ENCODE data around the gene SYTL2.

SYTL2 gene

DNA sequence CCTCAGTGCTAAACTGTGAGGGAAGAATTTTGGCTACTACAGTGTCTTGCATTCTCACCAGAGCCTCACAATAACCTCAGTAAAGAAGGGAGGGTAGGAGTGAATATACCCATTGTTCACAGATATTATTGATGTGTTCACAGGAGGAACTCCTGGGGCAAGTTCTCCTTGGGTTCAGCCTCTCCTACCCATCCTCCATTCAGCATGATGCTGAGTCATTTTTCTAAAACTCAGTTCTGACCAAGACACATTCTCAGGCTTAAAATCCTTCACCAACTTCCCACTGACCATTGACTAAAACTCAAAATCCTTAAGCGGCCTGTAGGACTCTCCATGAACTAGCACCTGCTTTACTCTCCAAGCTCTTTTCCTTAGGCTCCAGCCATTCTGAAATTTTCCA, 48.7 kb downstream of the SYTL2 start:
- DNase-seq (ENCODE audit: low read depth) = no peak

DNA sequence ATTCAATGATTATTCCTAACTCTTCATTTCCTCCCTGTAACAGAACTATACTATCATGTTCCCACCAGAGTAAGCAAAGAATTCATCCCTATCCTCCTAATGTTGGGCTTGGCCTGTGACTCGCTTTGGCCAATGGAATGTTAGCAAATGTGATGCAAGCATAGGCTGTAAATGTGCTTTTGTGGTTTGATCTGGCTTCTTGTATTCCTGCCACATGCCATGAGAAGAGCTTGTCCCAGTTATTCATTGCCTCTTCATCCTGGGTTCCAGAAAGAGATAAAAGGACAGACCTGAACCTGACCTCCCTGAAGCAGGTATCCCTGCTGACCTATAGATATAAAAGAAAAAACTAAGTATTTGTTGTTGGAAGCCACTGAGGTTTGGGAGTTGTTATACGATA, 51.0 kb downstream of the SYTL2 start:
- DNase-seq (ENCODE audit: low read depth) = no peak

DNA sequence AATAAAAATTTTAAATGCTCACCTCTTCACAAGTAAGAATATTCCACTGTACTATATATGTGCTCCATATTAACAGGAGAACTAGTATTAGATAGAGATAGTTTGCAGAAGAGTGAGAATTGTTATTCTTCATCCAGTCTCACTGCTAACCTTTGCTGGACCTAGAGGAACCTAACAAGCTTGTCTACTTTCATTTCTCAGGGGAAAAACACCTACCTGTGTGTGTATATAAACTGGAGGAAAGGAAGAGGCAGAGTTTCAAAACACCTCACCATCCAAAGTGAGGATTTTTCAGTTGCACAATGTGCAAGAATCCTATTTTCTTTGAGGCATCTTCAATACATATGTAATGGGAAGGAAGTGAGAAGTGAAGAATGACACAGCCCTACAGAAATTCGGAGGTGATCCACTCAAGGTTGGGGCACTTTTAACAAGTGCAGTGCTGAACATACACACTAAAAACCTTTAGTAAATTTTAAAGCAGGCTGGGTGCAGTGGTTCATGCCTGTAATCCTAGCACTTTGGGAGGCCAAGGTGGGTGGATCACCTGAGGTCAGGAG, 52.4 kb downstream of the SYTL2 start:
- DNase-seq (ENCODE audit: low read depth) = no peak

DNA sequence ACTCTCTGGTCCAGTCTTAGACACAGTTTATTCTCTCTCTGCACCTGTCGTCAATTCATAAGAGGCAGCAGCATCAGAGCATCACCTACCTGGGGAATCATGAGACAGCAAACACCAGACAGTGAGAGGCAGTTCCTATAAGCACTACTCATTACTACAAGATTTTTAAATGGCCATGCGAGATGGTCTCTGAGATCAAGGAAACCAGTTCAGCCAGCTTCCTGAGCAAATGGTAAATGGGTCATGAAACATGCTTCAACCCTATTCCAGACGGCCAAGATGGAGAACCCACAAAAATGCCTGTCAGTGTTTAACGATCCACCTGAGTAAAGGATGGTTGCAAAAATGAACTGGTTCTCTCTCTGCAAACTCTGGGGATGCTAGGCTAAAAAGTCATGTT, 52.9 kb downstream of the SYTL2 start:
- no peak for DNase-seq (ENCODE audit: low read depth)

- no peak for DNase-seq (ENCODE audit: low read depth)
Measured at GRCh38 chr11:85756401-85757200, 54.3 kb downstream of the SYTL2 start.

- DNase-seq (ENCODE audit: low read depth) = no peak
Measured at GRCh38 chr11:85755701-85756100, 55.2 kb downstream of the SYTL2 start.

GRCh38 chr11:85755285-85755684, 55.7 kb downstream of the SYTL2 start:
- DNase-seq (ENCODE audit: low read depth) = no peak

DNA sequence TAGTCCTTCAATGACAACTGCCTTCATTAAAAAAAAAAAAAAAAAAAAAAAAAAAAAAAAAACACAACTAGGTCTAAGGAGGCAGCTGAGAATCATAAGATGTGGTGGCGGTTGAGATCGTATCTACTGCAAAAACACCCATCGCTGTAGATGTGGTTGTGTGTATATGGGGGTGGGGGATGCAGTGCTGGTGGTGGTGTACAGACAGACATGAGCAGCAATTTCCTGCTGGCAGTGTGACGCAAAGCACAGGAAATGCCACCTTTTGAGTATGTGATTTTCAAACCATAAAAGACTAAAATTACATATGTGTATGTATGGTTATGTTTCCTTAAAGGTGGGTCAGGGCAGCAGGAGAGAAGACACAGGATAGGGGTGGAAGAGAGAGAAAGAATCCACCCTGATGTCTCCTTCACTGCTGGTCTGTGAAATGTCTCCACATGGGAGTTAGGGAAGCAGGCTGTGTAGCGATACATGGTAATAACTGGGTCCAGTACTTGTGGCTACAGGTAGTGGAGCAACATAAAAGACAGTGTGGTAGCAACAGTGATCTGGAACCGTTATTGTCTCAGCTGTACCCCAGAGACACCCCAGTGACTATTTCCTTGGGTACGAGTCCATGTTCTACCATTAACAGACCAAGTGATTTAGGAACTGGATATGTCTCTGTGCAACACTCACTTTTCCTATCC, 57.9 kb downstream of the SYTL2 start:
- DNase-seq (ENCODE audit: low read depth) = peak; percentile 22

DNA sequence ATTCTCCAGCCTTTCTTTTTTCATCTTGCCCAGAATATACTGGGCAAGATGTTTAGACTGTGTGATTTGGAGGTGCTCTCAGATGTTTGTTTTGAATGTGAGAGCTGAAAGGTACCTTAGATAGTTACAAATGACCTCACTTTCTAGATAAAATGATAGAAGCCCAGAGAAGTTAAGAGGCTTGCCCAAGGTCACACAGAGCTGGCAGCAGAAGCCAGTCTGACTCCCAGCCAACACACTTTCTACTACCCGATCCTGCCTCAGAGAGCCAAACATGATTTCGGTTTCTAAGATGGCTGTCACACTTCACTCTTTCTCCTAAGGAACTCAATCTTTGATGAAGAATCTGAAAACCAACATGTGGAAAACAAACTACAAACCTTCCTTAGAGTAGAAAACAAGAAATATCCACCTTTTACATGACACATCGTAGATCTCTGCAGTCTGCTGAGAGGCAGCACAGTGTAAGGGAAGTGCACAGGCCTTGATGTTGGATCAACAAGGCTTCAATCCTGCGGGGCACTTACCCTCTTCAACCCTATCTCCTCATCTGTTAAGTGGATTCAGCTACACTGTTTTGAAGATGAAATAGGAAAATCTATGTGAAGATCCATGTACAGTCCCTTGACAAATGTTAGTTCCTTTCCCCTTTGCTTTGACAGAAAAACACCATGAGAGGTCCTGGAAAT, 58.6 kb downstream of the SYTL2 start:
- no peak for DNase-seq (ENCODE audit: low read depth)

- DNase-seq (ENCODE audit: low read depth) = no peak
Measured at GRCh38 chr11:85751724-85752123, 59.2 kb downstream of the SYTL2 start.

GRCh38 chr11:85750646-85751045, 60.3 kb downstream of the SYTL2 start:
- DNase-seq (ENCODE audit: low read depth) = no peak

DNA sequence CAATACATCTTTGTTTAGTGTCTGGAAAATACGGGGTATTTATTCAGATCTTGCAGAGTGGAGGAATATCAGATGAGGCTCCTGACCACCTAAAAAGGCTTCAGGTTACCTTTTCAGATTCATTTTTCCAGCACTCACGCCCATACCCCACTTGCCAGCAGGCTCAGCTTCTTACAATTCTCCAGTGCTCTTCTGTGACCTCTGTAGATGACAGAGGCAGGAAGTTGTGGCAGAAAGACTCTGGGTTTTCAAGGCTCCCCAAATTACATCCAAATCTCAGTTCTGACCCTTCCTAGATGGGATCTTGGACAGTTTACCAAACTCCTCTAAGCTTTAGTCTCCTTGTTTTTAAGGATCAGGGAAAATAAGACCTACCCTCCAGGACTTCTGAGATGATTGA, 61.1 kb downstream of the SYTL2 start:
- DNase-seq (ENCODE audit: low read depth) = no peak

DNA sequence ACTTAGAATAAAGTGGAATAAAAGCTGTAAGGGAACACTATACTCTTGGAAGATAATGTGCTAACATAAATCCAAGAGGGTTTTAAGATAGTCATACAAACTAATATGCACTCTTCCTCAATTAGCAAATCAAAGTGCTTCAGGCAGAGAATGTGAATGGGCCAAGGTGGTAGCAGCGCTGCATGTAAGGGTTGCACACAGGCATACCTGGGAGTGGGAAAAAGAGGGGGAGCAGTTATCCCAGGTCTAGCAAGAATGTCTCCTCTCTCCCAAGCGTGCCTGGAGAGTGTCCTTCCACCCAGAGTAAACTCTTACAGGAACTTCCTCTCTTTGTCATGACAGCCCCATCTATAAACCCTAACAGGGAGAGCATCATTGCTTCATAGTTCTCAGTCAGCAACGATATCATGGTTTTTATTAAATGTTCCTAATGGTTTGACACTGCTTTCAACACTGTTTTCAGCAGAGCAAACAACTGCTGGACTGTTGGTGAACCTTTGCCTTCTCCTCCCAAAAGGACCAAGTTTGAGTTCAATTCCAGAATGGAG, 61.6 kb downstream of the SYTL2 start:
- no peak for DNase-seq (ENCODE audit: low read depth)

- no peak for DNase-seq (ENCODE audit: low read depth)
Measured at GRCh38 chr11:85748455-85748891, 62.5 kb downstream of the SYTL2 start.

DNA sequence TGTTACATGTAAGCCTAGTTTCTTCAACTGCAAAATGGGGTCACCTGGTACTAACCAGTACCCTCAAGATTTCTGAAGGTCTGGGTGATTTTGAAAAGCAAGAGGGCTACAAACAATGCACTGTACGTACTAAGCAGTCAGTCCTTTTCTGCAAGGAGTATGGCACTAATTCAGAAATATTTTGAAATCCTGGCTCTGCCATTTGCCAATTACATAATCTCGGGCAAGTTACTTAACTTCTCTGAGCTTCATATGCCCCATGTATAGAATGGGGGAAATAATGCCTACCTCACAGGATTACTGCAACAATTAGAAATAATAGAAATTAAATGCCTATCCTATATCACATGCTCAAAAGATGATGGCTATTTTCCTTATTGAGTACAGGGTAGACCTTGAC, 64.3 kb downstream of the SYTL2 start:
- DNase-seq (ENCODE audit: low read depth) = no peak

- no peak for DNase-seq (ENCODE audit: low read depth)
Measured at GRCh38 chr11:85745626-85746025, 65.3 kb downstream of the SYTL2 start.

DNA sequence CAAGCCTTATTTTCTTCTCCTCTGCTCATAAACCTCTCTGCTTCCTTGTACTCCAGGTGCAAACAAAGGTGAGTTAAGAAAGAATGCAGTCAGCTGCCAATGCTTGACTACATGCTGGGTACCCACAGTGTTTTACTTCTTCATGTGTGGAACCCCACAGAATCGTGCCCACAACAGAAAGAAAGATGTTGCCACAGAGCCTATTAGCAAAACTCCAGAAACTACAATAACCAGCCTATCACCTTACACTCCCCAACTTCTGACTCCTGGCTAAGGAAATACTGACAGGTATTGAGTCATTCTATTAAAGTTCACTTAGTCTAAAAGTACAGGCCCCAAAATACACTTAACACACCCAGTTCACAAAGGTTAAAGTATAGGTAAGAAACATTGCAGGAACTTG, 68.1 kb downstream of the SYTL2 start:
- DNase-seq (ENCODE audit: low read depth) = no peak

- DNase-seq (ENCODE audit: low read depth) = no peak
Measured at GRCh38 chr11:85742348-85742747, 68.6 kb downstream of the SYTL2 start.

DNA sequence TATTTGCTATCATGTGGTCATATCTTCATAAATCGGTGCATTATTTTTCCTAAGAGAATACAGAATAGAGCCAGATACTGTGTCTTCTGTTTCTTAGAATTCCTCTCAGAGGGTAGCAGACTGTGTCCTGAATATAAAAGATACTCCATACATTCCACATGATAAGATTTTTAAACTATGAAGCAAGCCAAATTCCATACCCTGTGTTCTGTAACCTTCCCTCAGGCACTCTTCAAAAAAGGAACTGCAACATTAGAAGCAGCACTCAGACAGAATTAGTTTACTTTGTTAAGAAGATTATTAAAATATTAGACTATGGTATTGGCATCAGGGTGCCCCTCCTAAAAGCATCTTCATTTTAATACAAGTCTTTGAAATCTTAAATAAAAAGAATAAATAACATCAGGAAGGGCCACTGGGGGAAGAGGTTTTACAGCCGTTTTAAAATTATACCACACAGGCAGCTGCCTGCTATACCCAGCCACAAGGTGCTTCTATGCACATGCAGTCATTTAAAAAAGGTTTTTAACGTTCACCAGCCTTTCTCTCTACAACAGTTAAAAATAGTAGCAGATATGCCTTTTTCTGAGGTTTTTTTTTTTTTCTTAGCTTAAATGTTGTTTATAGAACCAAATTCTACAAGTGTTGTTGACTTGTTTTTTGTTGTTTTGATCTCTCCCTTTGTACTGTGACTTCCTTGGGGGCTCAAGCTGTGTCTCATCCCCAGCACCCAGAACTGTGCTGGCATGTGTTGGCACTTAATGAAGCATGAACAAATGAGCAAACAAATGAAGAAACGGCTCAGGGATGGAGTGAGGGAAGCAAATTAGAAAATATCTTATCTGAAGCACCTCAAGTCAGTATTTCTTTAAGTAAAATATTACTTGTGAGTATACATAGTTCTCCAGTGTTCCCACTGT, 70.2 kb downstream of the SYTL2 start:
- DNase-seq (ENCODE audit: low read depth) = no peak

- DNase-seq (ENCODE audit: low read depth) = peak; percentile 11
Measured at GRCh38 chr11:85737738-85738137, 73.2 kb downstream of the SYTL2 start.

DNA sequence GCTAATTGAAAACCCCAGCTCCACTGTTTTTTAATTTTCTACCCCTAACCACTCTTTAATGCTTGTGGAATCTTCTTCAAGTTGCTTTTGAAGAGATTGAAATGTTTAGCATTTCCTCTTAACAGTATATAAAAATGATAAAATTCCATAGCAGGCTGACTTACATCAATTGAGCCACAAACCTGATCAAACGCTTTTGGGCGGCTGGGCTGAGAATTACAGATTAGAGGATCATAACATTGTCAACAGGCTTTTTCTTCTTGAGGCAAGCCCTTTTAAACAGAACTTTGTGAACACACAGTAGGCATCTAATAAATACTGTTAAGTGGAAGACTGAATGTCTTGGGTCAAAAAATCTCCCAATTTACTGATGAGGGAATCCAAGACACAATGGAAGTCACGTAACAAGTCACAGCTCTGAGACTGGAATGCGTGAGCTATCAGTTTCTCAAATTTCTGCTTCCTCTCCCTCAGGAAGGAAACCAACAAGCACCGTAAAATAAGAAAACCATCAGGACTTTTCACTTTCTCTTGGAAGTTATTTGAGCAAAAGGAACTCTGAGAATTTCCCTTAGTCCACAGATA, 75.0 kb downstream of the SYTL2 start:
- DNase-seq (ENCODE audit: low read depth) = no peak

Measured in CMK (cell line).